Measurements from ENCODE around the gene METTL27.
"Not testable (repeated sequence)": the region's sequence is repeated elsewhere in the genome, so short reads cannot be mapped to it uniquely, and the experiment has no call there.

The METTL27 gene

DNA sequence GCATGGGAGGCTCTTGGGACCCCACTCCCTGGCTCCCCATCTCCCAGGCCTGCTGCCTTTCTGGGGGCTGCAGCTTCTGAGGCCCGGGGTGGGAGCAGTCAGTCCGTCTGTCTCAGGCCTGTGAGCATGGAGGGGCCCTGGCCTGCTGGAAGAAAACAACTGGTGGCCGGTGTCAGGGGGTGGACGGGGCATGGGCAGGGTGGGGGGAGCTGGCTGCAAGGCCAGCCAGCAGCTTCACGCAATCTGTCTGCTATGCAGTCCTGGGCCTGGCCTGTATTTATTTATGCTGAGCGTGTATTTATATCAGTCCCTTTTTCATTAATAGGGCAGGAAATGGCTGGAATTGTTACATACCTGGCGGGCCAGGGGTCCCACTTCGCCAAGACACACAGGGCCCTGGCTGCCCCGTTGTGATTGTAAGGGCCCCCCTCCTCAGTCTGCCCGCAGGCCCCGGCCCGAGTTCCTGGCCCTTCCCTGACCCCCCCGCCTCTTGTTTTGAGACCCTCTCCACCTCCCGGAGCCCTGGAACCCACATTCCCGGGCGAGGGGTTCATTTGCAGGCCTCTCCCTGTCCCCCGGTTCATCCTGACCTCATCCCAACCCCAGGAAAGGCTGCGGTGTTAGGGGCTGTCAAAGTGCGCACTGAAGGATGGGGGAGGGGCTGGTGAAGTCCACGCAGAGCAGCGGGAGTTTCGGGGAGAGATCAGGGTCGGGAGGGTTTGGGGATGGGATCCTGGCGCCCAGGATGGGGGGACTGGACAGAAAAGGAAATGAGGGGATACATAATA, 26.9 kb upstream of the METTL27 start:
- FAIRE-seq = no peak

DNA sequence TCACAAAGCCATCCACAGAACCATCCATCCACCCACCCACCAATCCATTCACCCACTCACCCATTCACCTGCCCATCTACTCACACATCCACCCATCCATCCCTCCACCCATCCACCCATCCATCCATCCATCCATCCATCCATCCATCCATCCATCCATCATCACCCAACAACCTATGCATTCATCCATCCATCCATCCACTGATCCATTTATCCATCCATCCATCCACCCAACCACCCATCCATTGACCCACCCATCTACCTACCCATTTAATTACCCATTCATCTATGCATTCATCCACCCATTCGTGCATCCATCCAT, 24.1 kb upstream of the METTL27 start:
- FAIRE-seq = no peak

DNA sequence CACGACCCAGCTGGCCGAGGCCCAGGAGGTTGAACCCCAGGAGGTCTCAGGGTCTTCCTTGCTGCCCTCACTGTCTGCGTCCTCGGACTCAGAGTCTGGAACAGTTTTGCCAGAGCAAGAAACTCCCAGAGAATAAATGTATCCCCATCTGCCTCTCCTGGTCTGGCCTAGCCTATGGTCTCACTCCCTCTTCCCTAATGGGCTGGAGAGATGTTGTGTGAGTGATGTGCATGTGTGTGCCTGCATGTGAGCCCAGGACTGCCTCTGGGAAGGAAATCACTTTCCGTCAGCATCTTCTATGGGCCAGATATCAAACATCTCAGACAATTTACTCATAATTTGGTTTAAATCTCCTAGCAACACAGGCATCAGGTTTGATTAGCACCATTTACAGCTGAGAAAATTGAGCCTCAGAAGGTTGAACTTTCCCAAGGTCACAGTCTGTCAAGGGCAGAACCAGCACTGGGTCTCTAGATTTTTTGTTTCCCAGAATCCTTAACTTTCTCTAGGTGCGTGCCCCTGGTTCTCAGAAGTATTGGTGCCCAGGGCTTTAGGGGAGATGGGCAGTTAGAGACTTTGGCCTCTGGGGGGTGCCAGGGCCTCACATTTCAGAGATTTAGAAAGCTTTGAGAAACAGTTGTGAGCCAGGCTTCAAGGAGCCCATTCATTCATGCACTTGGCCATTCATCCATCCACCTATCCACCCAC, 23.6 kb upstream of the METTL27 start:
- FAIRE-seq = no peak

DNA sequence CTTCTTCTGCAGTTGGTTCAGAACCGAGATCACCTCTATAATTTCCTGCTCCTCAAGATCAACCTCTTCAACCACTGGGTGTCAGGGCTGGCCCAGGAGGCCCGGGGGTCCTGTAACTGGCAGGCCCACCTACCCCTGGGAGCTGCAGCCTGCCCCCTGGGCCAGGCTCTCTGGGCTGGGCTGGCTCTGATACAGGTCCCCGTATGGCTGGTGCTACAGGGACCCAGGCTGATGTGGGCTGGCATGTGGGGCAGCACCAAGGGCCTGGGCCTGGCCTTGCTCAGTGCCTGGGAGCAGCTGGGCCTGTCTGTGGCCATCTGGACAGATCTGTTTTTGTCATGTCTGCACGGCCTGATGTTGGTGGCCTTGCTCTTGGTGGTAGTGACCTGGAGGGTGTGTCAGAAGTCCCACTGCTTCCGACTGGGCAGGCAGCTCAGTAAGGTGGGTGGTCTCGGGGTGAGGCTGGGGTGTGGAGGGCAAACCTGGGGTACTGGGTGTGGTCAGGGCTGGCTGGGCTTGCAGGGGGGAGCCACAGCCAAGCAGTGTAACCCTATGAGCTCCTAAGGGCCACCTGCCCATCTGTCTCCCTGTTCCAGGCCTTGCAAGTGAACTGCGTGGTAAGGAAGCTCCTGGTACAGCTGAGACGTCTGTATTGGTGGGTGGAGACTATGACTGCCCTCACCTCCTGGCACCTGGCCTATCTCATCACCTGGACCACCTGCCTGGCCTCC, 22.8 kb upstream of the METTL27 start:
- FAIRE-seq = no peak

DNA sequence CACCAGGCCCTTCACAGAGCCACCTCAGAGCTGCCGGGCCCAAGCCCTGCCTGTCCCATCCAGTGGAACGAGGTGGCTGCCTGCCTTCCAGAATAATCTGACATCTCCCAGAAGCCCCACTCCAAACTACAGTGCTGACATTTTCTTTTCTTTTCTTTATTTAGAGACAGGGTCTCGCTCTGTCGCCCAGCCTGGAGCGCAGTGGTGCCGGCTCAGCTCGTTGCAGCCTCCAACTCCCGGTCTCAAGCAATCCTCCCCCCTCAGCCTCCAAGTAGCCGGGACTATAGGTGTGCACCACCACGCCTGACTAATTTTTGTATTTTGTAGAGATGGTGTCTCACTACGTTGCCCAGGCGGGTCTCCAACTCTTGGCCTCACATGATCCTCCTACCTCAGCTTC, 19.0 kb upstream of the METTL27 start:
- FAIRE-seq = no peak

DNA sequence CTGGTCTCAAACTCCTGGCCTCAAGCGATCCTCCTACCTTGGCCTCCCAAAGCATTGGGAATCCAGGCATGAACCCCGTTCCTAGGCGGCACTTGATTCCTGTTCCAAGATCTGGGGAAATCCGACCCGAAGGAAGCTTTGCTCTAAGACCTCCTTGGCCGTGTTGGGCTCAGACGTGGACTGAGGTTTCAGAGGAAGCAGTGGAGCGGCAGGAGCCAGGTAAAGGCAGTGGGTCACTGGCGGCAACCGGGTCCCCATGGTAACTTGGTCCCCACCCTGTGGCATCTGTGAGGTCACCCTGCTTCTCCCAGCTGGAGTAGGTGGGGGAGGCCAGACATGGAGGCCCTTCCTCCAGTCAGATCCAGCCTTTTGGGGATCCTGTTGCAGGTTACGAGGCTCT, 18.5 kb upstream of the METTL27 start, which contains the start of gene TMEM270:
TMEM270 (plus strand) TSS at position 301 of the 400 bp plus-strand sequence; CDS start at position 337, 36 bp downstream.
- no peak for FAIRE-seq

DNA sequence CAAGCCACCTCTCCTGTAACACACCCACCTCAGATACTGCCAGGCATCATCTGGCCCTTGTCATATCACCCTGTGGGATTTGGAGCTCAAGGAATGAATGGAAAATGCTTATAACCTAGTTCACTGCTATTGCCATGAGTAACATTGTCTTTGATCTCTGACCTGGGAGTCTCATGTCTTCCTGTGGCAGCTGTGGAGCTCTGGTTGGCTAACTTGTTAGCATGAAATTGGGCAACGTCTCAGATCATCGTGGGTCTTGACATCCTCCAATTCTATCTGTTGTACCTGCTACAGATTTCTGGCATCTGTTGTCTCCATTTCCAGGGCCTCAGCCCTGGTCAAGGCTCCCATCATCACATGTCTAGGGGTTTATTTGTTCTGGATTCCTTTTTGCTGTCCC, 16.5 kb upstream of the METTL27 start:
- FAIRE-seq = no peak

DNA sequence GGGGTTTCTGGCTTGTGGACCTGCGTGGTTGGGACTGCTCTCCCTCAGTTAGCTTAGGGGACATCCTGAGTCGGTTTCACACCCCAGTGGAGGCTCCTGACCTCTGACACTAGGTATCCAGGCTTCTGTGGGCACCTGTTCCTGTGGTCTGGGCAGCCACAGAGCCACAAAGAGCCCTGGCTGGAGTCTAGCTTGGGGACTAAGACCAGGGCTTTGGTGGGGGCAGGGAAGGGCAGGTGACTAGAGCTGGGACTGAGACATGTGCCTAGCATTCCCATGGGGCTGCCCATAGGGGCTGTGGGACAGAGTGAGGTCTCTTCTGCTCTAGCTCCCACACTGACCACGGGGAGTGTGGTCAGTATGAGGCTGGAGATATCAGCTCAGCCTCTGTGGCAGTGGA, 14.6 kb upstream of the METTL27 start:
- no peak for FAIRE-seq

DNA sequence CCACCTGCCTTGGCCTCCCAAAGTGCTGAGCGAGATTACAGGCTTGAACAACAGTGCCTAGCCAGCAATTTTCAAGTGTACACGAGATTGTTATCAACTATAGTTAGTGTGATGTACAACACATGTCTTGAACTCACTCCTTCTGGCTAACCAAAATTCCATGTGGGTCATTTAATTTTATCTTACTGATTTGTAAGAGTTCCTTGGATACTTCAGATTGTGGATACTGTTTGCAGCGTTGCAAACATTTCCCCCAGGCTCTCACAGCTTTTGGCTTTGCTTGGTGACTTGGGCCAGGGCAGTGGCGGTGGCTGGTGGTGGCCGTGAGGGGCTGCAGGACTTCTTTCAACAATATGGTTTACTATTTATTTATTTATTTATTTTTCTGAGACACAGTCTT, 10.2 kb upstream of the METTL27 start:
- FAIRE-seq = no peak

DNA sequence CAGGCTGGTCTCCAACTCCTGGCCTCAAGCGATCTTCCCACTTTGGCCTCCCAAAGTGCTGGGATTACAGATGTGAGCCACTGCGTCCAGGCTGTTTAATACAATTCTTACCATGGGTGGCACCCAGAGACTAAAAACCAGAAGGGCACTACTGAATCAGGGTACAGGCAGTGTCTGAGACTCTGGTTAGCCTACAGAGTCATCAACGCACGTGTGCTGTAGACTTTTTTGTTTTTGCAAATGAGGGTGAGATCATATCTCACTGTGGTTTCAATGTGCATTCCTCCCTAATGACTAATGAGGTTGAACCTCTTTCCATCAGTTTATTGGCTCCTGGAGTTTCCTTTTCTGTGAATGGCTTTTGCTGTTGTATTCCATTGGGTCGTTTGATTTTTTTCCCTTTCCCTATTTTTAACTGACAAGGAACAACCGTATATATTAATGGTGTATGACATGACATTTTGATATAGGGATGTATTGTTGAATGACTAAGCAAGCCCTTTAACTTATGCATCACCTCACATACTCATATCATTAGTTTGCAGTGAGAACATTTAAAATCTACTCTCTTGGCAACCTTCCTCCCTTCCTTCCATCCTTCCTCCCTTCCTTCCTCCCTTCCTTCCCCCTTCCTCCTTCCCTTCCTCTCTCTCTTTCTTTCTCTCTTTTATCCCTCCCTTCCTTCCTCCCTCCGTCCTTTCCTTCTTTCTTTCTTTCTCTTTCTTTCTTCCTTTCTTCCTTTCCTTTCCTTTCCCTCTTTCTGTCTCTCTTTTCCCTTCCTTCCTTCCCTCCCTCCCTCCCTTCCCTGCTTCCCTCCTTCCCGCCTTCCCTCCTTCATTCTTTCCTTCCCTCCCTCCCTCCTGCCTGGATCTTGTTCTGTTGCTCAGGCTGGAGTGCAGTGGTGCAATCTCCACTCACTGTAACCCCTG, 9.4 kb upstream of the METTL27 start:
- no peak for FAIRE-seq

DNA sequence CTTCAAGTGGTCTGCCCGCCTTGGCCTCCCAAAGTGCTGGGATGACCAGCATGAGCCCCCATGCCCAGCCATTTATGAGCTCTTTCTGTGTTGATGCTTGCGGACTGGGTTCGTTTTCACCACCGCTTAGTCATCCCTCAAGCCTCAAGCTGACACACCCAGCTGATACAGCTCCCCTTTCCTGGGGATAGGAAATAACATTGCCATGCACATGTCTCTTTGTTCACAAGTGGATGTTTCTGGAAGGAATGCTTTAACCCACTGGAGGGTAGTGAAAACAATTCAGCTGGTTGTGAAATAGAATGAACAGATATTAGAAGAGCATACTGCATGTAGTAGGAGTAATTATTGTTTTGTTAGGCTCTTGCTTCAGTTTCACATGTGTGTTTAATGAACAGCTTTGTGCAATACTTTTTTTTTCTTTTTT, 8.5 kb upstream of the METTL27 start:
- no peak for FAIRE-seq

DNA sequence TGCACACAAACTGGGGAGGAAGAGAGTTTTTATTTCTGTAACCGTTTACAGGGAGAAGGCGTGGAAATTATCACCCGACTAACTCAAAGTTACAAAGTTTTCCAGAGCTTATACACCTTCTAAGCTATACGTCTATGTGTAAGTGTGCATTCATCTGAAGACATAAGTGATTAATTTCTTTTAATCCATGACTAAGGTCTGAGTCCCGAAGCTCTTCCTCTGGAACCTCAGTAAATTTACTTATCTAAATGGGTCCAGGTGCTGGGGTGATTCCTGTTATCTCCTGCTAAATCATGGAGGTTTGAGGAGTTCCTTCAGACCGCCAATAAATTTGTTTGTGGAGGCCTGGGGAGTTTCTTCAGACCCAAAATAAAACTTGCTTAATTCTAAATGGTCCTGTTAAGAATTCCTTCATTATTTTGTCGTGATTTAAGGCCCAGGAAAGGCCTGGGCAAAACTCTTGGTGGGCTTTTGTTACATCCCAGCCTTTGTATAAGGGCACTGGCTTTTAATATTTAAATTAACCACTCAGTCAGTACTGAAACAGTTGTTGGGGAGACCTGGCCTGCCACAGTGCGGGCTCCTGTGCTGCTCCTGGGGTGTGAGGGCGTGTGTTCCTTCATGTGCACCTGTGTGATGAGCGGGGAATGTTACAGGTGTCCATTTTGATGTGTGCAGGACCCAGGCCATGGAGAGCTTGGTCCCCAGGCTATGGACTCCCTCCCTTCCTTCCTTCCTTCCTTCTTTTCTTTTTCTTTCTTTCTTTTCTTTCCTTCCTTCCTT, 5.8 kb upstream of the METTL27 start:
- no peak for FAIRE-seq

DNA sequence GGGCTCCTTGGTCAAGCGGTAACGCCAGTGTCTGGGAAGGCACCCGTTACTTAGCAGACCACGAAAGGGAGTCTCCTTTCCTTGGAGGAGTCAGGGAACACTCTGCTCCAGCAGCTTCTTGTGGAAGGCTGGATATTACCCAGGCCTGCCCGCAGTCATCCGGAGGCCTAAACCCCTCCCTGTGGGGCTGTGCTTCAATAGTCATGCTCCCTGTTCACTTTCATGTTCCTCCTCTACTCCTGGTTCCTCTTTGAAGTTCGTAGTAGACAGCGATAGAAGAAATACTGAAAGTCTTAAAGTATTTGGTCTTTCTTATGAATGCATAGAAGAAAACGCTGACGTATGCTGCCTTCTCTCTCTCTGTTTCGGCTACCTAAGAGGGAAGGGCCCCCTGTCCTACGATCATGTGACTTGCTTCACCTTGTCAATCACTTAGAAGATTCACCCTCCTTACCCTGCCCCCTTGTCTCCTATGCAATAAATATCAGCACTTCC, 3.4 kb upstream of the METTL27 start:
- not testable (repeated sequence) for FAIRE-seq

DNA sequence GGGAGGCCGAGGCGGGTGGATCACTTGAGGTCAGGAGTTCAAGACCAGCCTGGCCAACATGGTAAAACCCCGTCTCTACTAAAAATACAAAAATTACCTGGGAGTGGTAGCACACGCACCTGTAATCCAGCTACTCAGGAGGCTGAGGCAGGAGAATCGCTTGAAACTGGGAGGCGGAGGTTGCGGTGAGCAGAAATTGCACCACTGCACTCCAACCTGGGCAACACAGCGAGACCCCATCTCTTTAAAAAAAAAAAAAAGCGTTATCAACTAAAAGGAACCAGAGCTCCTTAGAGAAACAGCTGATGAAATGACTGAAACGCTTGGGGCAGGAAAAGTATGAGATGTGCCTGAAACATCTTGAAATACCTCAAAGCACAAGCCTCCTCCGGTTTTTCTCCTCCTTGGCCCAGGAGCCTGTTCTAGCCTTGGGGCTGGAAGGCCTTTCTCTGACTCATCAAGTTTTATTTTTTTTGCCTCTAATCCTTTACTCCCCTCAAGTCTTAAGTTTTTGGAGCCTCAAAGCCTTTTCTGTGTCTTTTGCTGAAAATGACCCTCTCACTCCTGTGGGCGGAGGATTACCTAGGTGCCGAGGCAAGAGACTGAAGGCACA, 2.6 kb upstream of the METTL27 start:
- no peak for FAIRE-seq

DNA sequence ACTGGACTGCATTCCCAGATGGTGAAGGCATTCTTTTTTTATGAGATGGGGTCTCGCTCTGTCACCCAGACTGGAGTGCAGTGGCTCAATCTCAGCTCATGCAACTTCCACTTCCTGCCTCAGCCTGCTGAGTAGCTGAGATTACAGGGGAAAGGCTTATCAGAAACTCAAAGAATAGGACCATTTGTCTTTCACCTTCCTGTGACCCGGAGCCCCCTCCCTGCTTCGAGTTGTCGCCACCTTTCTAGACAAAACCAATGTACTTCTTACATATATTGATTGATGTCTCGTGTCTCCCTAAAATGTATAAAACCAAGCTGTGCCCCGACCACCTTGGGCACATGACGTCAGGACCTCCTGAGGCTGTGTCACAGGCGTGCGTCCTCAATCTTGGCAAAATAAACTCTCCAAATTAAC, 1.8 kb upstream of the METTL27 start:
- FAIRE-seq = no peak

DNA sequence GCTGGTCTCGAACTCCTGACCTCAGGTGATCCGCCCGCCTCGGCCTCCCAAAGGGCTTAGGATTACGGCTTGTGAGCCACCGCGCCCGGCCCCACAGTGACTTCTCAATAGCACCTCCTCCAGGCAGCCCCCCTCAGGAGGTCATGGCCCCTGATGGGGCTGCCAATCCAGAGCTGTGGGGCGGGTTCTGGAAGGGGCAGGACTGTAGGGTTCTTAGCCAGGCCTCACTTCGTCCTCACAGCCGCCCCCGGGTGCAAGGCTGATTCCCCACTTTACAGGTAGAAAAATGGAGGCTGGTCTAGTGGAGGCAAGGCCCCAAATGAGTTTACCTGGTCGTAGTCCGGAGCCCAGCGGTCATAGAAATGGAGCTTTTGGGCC, 638 bp downstream of the METTL27 start:
- no peak for FAIRE-seq

DNA sequence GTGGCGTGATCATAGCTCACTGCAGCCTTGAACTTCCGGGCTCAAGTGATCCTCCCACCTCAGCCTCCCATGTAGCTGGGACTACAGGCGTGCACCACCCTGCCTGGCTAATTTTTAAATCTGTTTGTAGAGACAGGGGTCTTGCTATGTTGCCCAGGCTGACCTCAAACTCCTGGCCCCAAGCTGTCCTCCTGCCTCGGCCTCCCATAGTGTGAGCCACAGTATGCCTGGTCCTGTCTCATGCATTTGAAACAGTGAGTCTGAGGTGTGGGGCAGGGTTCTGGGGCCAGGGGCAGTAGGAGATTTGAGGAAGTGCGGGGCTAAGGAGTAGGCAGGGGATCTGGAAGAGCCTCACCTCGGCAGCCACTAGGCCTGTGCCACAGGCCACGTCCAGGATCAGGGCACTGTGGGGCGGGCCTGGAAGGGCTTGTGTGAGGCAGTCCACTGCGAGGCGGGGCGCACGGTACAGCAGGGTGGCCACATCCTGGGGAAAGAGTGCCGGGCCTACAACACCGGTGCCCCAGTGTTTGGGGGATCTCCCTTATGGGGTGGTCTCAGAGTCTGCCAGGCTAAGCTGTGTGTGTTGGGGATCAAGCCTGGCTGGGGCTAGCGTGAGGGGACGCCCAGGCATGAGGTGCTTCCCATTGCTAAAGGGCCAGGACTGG, 1.5 kb downstream of the METTL27 start:
- FAIRE-seq = no peak

DNA sequence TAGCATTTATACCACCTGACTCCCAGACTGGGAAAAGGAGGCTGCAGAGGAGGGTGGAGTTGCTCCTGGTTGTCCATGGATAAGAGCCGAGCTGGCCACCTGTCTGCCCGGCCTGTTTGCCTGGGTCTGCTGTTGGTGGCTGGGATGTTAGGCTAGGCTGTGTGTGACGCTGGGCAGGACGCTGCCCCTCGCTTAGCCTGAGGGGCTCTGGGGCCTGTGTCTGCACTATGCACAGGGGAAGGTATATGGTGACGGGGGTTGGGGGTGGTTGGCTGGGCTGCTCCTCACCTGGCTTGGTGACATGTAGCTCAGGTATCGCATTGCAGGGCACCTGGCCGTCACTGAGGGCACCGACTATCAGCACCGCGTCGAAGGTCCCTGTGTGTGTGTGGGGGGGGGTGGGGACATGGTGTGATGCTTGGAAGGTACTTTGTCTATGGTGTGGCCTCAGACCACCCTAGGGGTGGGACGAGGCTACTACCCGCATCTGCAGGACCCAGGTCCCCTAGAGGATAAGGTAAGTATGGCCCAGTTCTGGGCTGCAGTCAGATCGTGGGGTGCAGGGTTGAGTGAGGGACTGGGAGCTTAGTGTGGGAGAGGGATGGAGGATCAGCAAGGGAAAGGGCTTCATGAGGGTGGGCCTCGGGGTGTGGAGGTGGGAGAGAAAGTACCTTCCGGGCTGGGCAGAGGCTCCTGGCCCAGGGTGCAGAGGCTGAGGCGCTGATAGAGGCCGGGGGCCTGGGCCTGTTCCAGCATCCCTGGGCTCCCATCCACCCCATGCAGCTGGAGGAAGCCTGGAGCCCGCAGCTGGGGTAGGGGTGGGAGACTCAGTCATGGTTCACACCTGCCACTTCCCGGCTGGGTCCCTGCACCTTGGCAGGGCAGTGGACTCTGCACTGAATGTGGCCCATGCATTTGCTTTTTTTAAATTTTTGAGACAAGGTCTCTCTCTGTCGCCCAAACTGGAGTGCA, 2.3 kb downstream of the METTL27 start:
- no peak for FAIRE-seq

DNA sequence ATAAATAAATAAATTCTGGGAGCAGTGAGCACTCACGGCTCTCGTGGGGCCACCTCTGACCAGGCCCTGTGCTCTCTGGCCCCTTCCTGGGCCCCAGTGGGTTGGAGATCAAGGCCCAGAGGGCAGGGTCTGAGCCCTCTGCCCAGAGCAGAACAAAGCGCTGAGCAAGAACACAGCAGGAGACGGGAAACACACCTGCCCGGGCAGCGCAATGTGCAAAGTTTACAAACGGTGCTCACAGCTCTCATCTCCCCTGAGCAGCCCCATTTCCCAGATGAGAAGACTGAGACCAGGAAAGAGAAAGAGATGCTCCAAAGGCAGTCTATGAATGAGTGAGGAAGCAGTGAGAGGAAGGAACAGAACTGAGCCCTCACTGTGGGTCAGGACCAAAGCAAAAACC, 3.0 kb downstream of the METTL27 start:
- FAIRE-seq = no peak

Data from colon (tissue), 2 donors.